GM18873 (cell line): Measurements from ENCODE around the gene SMAD1.
A peak's percentile ranks its signal among the peaks of the same experiment; 100 is the strongest.
"Not testable (repeated sequence)": the region's sequence is repeated elsewhere in the genome, so short reads cannot be mapped to it uniquely, and the experiment has no call there.

ENCODE experiments used
- ATAC-seq: cut with Tn5 transposase; IDR thresholded peaks from one replicate; pipeline ENCODE4 v1.9.1; 2021; ENCODE audit warnings: mild to moderate bottlenecking, moderate library complexity, moderate number of reproducible peaks; ENCODE audit not compliant: unreplicated experiment, low FRiP score

Gene SMAD1

DNA sequence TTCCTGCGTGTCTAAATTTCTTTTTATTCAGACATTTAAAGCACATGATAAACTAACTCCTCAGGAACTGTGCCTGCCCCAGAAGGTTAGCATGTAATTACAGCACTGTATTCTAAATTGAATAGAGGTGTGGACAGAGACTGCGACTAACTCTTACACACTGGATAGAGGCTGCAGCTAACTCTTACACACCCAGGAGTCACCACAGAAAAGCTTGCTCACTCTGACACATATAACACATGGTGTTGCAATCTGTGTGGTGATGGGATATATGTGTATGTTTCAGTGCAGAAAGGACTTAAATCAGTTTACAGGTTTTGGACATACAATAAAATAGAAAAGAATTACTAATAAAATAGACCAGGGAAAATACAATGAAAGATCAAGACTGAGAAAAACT, 41.5 kb downstream of the SMAD1 start:
- no peak for ATAC-seq

DNA sequence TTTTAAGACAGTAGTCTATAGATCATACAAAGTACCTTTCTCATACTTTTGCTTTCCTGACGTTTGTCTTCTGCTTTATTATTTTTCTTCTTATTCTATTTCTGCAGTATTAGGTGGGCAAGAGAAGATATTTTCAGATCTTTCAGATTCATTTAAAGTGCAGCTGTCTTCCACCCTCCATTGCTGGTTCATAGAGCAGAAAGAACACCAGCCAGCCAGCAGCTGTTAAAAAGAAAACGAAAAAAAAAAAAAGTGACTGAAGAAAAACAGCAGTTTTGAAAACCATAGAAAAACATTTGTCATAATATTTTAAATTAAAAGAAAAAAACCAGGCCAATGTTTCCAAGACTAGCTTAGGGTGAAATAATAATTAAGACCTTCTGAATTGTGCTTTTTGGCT, 42.9 kb downstream of the SMAD1 start:
- ATAC-seq, result no peak

DNA sequence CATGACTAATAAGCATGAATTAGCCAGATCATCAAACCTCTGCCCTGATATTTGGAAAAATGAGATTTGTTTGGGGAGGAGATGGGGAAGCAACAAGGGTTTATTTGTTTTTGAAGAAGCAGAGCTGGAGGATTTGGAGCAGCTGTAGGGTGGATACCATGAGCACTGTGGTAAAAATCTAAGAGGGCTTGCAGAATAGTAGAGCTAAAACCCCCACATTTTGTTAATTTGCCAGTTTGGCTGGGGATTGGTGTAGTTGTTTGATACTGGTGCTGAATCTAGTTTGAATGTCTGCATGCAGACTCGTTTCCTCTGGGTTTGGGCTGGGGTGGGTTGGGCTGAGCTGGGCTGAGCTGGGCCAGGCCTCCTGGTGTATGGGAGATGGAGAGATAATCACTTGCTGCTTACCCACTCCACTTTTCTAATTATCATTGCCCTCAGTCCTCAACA, 43.7 kb downstream of the SMAD1 start:
- no peak for ATAC-seq

DNA sequence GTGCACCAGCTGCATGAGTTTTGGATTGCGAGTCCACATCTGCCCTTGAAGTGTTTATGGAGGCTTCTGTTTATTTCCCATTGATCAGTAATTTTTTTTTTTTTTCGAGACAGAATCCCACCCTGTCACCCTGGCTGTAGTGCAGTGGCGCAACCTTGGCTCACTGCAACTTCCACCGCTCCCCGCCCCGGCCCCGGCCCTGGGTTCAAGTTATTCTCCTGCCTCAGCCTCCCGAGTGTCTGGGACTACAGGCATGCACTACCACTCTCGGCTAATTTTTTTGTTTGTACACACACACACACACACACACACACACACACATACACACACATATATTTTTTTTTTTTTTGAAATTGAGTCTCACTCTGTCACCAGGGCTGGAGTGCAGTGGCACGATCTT, 46.1 kb downstream of the SMAD1 start:
- no peak for ATAC-seq

DNA sequence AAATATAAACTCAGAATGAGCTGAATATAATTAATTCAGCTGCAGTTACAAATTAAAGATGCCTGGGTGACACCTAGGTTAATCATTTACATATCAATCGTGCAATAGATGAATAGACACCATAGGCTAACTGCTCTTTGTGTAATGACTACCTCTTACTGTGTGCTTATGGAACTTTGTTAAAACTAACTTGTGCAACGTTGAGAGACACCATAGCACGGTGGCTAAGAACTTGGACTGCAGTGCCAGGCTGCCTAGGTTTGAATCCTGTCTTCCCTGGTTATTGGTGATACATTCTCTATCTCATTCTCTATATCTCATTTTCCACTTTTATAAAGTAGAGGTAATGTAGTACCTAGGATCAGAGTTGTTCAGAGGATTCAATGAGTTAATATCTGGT, 46.9 kb downstream of the SMAD1 start:
- ATAC-seq, result no peak

DNA sequence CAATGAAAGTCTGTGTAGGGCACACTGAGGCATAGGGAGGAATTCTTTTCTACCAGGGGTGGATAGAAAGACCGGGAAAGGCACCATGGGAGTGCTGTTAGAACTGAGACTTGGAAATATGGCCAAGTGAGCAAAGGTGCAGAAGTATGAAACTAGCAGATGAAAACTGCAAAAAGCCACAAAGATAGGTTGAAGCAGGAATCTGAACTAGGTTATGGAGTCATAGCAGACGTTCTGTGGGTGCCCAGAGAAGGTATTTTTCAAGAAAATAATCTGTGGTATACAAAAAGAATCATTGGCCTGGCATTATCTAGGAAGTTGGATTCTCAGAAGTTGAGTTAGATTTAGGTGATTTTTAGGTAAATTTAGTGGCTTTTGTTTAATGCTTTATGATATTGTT, 48.5 kb downstream of the SMAD1 start:
- peak; percentile 64 for ATAC-seq

DNA sequence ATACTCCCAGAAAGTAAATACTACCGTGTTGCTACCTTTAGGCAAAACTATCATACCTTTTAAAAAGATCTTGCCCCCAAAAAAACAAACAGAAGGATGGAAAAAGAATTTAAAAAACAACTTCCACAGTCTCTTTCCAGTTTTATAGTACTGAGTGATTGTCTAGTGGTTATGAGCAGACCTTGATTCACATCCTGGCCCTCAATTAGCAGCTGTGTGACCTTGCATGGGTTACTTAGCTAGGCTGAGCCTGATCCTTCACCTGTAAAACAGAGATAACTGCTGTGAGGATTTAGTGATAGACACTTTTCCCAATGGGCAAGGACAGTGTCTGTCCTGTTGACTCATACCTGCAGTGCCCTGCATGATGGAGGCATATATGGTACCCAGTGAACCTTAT, 49.0 kb downstream of the SMAD1 start:
- no peak for ATAC-seq

DNA sequence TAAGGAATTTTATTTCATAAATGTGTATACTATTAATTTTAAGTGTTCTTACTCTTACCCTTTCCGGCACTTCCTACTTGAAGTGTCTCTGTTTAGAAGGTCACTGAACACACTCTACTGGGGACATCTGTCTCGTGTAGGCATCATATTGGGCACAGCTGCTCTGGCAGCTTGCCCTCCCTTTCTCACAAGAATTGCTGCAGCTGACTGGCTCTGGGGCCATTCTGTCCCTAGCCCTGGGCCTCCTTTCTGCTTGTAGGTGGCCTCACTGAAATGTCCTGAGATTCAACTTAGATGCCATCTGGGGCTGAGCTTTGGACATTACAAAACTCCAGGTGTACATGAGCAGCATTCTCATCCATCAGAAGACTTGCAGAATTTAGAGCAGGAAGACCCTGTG, 49.6 kb downstream of the SMAD1 start:
- ATAC-seq, result no peak

DNA sequence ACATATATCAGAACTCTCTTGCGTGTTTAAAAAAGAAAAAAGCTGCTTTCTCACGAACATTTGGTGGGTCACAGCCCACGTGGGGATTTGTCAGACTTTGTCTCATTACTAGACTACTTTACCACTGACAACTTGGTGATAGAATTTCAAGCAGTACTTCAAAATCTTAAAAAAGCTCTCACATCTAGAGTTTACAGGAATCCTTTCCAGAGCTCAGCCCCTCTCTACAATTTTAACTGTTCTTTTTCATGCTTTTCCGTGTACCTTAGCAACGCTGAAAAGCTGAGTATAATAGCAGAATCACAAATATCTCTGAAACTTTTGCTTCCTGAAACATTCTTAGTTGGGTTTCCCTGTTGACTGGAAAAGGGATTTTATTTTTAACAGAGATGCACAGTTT, 50.2 kb downstream of the SMAD1 start:
- ATAC-seq, result no peak

DNA sequence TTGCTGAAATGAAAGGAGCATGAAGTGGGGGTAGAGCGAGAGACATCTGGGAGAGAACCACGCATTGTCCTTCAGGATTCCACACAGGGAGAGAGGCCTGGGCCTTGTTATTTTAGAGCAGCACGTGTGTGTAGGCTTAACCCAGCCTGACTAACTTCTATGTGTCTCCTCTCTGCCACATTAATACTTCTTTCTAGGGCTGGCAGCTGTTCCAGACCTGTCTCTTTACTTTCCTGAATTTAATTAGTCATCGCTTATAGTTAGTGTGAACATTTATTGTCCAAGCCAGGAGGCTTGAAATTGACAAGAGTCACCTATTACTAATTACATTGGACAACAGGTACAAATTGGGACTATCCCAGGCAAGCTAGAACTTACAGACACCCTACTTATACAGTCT, 51.3 kb downstream of the SMAD1 start:
- ATAC-seq, result no peak

DNA sequence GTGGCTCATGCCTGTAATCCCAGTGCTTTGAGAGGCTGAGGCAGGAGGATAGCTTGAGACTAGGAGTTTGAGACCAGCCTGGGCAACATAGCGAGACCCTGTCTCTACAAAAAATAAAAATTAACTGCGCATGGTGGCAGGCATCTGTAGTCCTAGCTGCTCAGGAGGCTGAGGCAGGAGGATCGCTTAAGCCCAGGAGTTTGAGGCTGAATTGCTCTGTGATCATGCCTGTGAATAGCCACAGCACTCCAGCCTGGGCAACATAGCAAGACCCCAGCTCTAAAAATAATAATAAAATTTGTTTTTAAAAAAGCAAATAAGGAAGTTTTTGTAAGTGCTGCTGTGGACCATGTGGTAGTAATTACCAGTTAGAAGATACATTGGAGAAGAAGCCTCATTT, 51.8 kb downstream of the SMAD1 start:
- ATAC-seq, result not testable (repeated sequence)

DNA sequence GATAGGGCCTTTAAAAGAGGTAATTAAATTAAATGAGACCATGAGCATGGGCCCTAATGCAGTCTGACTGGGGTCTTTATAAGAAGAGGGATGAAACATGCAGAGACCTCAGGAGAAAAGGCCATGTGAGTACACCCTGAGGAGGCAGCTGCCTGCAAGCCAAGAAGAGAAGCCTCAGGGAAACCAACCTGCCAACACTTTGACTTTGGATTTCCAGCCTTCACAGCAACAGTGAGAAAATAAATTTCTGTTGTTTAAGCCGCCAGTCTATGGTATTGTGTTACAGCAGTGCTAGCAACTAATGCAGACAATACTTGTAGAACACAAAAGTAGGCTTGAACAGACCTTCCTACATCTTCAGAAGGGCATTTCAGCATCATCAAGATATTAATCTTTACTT, 52.3 kb downstream of the SMAD1 start:
- ATAC-seq, result no peak

DNA sequence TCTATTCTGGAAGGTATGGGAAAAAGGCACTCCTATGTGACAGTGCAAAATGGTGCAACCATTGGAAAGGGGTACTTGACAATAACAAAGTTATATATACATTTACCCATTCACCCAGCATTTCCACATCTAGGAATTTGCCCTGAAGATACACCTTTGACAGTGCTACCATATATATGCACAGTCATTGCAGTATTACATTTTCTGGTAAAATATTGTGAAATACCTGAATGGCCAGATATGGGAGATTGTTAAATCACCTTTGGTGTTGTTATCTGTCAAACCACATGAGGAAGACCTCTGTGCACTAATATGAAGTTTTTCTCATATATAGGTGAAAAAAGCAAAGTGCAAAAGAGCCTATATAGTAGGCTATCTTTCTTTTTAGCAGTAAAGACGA, 53.5 kb downstream of the SMAD1 start:
- no peak for ATAC-seq

DNA sequence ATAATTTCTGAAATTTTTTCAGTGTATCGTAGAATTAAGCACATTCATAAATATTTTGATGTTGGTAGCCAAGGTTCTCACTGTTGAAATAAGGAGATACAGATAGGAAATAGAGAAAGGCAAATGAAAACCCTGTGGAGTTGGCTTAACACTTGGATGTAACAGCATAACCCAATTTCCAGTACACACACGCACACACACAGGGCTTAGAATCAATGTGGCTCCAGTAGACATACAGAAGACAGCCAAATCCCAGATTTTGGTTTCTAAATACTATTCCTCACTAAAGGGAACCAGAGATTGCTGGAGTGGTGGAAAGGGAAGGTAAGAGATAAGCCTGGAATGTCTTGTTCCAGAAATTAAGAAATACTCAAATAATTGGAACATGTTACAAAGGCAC, 54.4 kb downstream of the SMAD1 start:
- no peak for ATAC-seq

DNA sequence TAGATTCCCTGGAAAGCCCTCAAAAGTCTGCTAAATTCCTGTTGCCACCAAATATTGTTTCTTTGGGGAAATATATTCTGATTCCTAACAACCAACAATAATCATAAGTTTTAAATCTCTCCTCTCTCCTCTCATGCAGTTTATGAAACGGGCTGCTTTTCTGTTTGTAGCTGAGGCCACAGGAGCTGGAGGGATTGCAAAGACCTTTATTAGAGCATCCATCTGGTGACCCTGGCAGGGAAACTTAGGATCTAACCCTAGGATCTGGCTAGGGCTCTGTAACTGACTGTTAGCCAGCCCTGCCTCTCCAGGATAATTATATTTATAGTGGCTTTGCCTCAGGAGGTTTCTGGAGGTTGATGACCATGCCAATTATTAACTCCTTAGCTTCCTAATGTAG, 56.9 kb downstream of the SMAD1 start:
- ATAC-seq, result no peak

DNA sequence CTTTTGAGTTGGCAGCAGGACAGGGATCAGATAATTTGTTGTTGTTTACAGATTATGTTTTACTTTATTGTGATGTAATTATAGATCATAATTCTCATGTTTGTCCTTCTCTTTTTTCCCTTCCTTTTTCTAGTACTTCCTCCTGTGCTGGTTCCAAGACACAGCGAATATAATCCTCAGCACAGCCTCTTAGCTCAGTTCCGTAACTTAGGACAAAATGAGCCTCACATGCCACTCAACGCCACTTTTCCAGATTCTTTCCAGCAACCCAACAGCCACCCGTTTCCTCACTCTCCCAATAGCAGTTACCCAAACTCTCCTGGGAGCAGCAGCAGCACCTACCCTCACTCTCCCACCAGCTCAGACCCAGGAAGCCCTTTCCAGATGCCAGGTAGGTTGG, 58.0 kb downstream of the SMAD1 start:
- no peak for ATAC-seq

DNA sequence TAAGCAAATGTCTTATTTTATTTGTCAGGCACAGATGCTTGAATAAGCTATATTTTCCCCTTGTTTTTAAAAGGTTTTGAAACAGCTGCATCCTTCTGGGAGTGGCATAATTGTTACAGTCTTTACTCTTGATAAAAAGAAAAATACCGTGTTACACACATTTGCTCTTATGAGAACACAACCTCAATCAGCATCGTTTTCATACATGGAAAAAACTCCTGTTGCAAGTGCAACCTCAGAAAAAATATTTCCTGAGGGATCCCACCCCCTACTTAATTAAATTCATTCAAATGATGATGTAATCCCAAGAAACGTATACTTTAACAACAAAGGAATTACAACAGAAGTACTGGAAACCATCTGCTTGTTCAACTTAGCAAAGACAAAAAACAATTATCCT, 58.6 kb downstream of the SMAD1 start:
- ATAC-seq, result no peak

DNA sequence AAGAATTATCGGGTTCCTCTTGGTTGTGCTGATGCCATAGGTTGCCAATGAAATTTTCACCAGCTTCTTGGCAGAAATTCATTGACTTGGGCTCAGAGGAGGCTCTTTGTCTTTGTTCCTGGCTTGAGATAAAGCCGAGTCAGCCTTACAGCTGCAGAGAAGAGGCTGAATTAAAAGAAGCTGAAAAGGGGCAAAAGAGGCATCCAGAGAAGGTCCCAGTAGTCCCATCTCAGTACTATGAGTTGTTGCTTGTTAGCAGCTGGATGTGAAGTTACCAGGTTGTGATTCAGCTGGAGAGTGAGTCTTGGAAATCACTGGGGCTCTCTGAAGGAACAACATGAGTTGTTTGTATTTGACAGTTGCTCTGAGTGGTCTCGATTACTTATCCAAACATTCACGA, 59.7 kb downstream of the SMAD1 start:
- no peak for ATAC-seq

DNA sequence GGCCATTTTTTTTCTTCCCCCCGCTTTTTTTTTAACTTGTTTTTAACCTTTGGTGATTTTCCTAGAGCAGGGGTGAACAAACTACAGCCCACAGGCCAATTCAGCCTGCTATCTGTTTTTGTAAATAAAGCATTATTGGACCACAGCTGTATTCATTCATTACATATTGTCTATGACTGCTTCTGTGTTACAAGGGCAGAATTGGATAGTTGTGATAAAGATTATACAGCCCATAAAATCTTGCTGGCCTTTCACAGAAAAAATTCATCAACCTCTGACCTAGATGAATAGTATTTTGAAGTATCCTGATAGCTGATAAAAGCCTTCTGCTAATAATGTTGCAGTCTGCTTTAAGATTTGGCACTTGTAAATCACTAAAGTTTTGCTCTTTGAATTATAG, 63.4 kb downstream of the SMAD1 start:
- ATAC-seq, result no peak

DNA sequence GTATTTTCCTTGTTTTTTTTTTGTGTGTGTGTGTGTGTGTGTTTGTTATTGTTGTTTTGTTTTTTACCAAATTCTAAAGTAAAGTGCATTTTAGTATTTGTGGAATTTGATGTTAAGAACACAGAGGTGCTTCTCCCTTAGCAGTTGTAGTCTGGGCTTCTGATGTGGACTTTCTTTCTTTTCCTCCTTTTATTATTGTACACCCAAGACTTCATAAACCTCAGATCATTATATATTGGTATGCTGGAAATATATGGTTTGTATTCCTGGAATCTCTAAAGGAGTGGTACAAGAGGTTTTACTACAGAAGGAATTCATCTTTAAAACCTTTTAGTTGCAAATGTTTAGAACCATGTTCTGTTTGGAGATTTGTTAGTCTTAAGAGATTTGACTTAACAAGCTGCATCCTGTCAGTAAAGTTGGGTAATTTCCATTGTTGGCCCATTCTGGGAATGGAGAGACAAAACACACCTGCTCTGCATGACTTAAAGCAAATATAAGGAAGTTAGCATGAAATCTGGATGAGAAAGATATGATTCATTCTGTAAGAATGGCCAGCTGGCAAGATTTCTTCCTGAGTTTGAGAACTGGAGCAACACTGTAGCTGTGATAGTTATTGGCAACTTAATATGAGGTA, 64.0 kb downstream of the SMAD1 start:
- no peak for ATAC-seq

DNA sequence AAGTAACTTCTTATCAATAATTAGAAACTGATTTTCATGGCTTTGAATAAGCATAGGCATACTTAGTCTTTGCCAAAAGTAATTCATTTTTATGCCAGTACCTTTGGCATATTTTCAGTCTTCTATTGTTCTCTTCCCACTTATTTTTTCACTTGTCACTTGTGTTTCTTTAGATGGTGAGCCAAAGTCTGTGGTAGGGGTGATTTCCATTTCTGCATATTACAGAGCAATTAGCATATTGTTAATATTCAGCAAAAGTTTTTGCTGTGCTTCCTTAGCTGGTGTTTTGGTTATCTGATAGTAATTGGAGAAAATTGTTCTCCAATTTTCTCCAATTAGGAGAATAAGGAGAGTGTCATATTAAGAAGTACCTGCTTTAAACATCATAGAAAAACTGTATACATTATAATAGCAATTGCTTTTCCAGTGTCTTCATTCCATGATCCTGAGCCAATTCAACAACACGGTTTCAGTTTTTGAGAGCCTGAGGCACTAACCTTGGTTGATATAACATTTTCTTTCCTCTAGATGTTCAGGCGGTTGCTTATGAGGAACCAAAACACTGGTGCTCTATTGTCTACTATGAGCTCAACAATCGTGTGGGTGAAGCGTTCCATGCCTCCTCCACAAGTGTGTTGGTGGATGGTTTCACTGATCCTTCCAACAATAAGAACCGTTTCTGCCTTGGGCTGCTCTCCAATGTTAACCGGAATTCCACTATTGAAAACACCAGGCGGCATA, 64.7 kb downstream of the SMAD1 start:
- no peak for ATAC-seq

DNA sequence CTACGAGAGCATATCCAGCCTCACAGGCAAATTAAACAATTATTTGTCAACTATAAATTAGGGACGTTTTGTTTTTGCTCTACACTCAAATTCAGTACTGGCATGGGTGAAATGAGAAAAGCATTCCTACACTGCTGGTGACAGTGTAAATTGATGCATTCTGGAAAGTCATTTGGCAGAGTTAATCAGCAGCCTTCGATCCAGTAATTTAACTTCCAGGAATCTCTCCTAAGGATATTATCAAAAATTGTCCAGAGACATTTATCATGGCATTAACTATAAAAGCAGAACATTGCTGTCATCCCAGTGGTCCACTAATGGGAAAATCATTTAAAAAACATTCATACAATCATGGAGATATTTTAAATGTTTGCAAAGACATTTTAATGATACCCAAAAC, 70.0 kb downstream of the SMAD1 start:
- no peak for ATAC-seq
